ENCODE measurements around the gene HIPK2. TPM values are rescaled to one million over a fixed set of nuclear protein-coding genes. Genes with fewer than 3 reads are reported as not detected.

Gene HIPK2
- total and polyA plus RNA-seq, 8 donors = 3.4 to 103 (median 38.6) TPM

- Histone ChIP-seq H3K27ac (no peak overlapping the region), H3K4me3 (no peak overlapping the region), H3K27me3 (peaks cover 0 to 6% (median 0%) of the 10 kb centered on the region in 3 donors), H3K36me3 (no peaks in the 10 kb centered on the region), H3K9me3 (no peaks in the 10 kb centered on the region), H3K4me1 (peaks cover 3 to 11% (median 6%) of the 10 kb centered on the region in 4 donors)
- intact Hi-C loops (cut with DNase I; ENCODE audit: low total_unique reads) = loop anchor here (10.0 kb wide), 1 partner anchor 220 kb away; no protein-coding TSS in a partner anchor
- WGBS, 5 donors = 79 to 90% (median 88%) methylated on average over 3 of the region's 3 CpGs
- no peak for DNase-seq
- TF ChIP-seq POLR2A (IDR thresholded peaks at IDR 0.05) (no peak), POLR2AphosphoS5 (IDR thresholded peaks at IDR 0.05) (no peak), EP300 (IDR thresholded peaks at IDR 0.05) (no peak), CTCF (IDR thresholded peaks at IDR 0.05) (no peak)
Observed at GRCh38 chr7:139784648-139785047, 6.8 kb upstream of the HIPK2 start.

GRCh38 chr7:139783647-139784385 is 6.0 kb upstream of the HIPK2 start:
- DNase-seq = no peak
- WGBS, 5 donors = 22 to 48% (median 41%) methylated on average over 3 of the region's 3 CpGs
- no peaks in the 10 kb centered on the region for H3K36me3 ChIP-seq
- no peaks in the 10 kb centered on the region for H3K9me3 ChIP-seq
- no peak overlapping the region for H3K4me3 ChIP-seq
- peaks cover 3 to 18% (median 10%) of the 10 kb centered on the region in 4 donors for H3K4me1 ChIP-seq
- intact Hi-C loops (cut with DNase I; ENCODE audit: low total_unique reads) = loop anchor here (10.0 kb wide), 1 partner anchor 221 kb away; no protein-coding TSS in a partner anchor
- peaks cover 0 to 6% (median 0%) of the 10 kb centered on the region in 3 donors for H3K27me3 ChIP-seq
- TF ChIP-seq CTCF (IDR thresholded peaks at IDR 0.05) (no peak), EP300 (IDR thresholded peaks at IDR 0.05) (no peak), POLR2A (IDR thresholded peaks at IDR 0.05) (no peak), POLR2AphosphoS5 (IDR thresholded peaks at IDR 0.05) (no peak)
- no peak overlapping the region for H3K27ac ChIP-seq

GRCh38 chr7:139782932-139783331 is 5.1 kb upstream of the HIPK2 start:
- DNase-seq = no peak
- no peaks in the 10 kb centered on the region for H3K36me3 ChIP-seq
- peaks cover 0 to 6% (median 0%) of the 10 kb centered on the region in 3 donors for H3K27me3 ChIP-seq
- H3K9me3 ChIP-seq = no peaks in the 10 kb centered on the region
- H3K4me1 ChIP-seq = peaks cover 7 to 23% (median 16%) of the 10 kb centered on the region in 4 donors
- 61 to 73% (median 64%) methylated on average over 3 of the region's 3 CpGs for WGBS, 5 donors
- intact Hi-C loops (cut with DNase I; ENCODE audit: low total_unique reads) = loop anchor here (10.0 kb wide), 1 partner anchor 222 kb away; no protein-coding TSS in a partner anchor
- H3K4me3 ChIP-seq = no peak overlapping the region
- no peak overlapping the region for H3K27ac ChIP-seq
- no peak for TF ChIP-seq POLR2A (IDR thresholded peaks at IDR 0.05)
- no peak for TF ChIP-seq EP300 (IDR thresholded peaks at IDR 0.05)
- TF ChIP-seq POLR2AphosphoS5 (IDR thresholded peaks at IDR 0.05) = no peak
- no peak for TF ChIP-seq CTCF (IDR thresholded peaks at IDR 0.05)

- WGBS, 5 donors = 0 to 4% (median 1%) methylated on average over 32 to 99 of the region's 102 CpGs
Observed at GRCh38 chr7:139777133-139777891, 486 bp downstream of the HIPK2 start.

More at GRCh38 chr7:139777133-139777891, 486 bp downstream of the HIPK2 start:
- intact Hi-C loops (cut with DNase I; ENCODE audit: low total_unique reads) = loop anchor here (10.0 kb wide), 1 partner anchor 63 kb away; no protein-coding TSS in a partner anchor
- Histone ChIP-seq H3K27ac (peak overlapping the region; percentile 95 to 98 (median 97)), H3K27me3 (no peaks in the 10 kb centered on the region), H3K4me3 (peak overlapping the region; percentile 85 to 92 (median 88)), H3K4me1 (peaks cover 36 to 47% (median 43%) of the 10 kb centered on the region in 4 donors), H3K36me3 (peaks cover 0 to 5% (median 0%) of the 10 kb centered on the region in 4 donors), H3K9me3 (no peaks in the 10 kb centered on the region)
- TF ChIP-seq POLR2AphosphoS5 (IDR thresholded peaks at IDR 0.05) = no peak
- TF ChIP-seq POLR2A (IDR thresholded peaks at IDR 0.05) = no peak
- TF ChIP-seq CTCF (IDR thresholded peaks at IDR 0.05) = no peak
- TF ChIP-seq EP300 (IDR thresholded peaks at IDR 0.05) = no peak
- peak; percentile 53 to 78 for DNase-seq

All from stomach (tissue), 9 donors.